IPS-15b (cell line): Measurements from ENCODE around the gene PTGES.
"Not testable (repeated sequence)": the region's sequence is repeated elsewhere in the genome, so short reads cannot be mapped to it uniquely, and the experiment has no call there.

Experiments
- H3K27me3 ChIP-seq: one replicate; pipeline ENCODE4 v1.6.1; 2013; ENCODE audit warnings: low read length; ENCODE audit not compliant: control insufficient read depth, insufficient read depth
- H3K36me3 ChIP-seq: one replicate; pipeline ENCODE4 v1.6.1; 2013; ENCODE audit warnings: low read length; ENCODE audit not compliant: control insufficient read depth, insufficient read depth
- H3K4me1 ChIP-seq: one replicate; pipeline ENCODE4 v1.6.1; 2013; ENCODE audit warnings: mild to moderate bottlenecking, low read length; ENCODE audit not compliant: control insufficient read depth, insufficient read depth
- H3K4me3 ChIP-seq: one replicate; pipeline ENCODE4 v1.5.1; 2013; ENCODE audit warnings: low read depth, low read length
- H3K9ac ChIP-seq: one replicate; pipeline ENCODE4 v1.6.1; 2013; ENCODE audit warnings: low read depth, mild to moderate bottlenecking, low read length
- H3K9me3 ChIP-seq: one replicate; pipeline ENCODE4 v1.6.1; 2013; ENCODE audit warnings: mild to moderate bottlenecking, low read length; ENCODE audit not compliant: control insufficient read depth, insufficient read depth

PTGES gene

GRCh38 chr9:129755151-129755550 is 2.3 kb upstream of the PTGES start:
- no peak overlapping the region for H3K9ac ChIP-seq
- no peaks in the 10 kb centered on the region for H3K36me3 ChIP-seq
- H3K4me3 ChIP-seq: no peak overlapping the region
- H3K9me3 ChIP-seq: no peaks in the 10 kb centered on the region
- no peaks in the 10 kb centered on the region for H3K27me3 ChIP-seq
- H3K4me1 ChIP-seq: peaks cover 4% of the 10 kb centered on the region

- Histone ChIP-seq H3K4me3 (peak overlapping the region; percentile 22), H3K4me1 (peaks cover 4% of the 10 kb centered on the region), H3K9me3 (no peaks in the 10 kb centered on the region), H3K27me3 (no peaks in the 10 kb centered on the region), H3K9ac (no peak overlapping the region), H3K36me3 (no peaks in the 10 kb centered on the region)
Observed at GRCh38 chr9:129751841-129752801, 721 bp downstream of the PTGES start.

- Histone ChIP-seq H3K27me3 (no peaks in the 10 kb centered on the region), H3K9ac (no peak overlapping the region), H3K4me3 (no peak overlapping the region), H3K9me3 (no peaks in the 10 kb centered on the region), H3K4me1 (peaks cover 4% of the 10 kb centered on the region), H3K36me3 (no peaks in the 10 kb centered on the region)
Observed at GRCh38 chr9:129750013-129750638, 2.7 kb downstream of the PTGES start.

GRCh38 chr9:129749575-129749974 is 3.3 kb downstream of the PTGES start:
- no peaks in the 10 kb centered on the region for H3K36me3 ChIP-seq
- peaks cover 4% of the 10 kb centered on the region for H3K4me1 ChIP-seq
- no peak overlapping the region for H3K9ac ChIP-seq
- no peak overlapping the region for H3K4me3 ChIP-seq
- no peaks in the 10 kb centered on the region for H3K27me3 ChIP-seq
- no peaks in the 10 kb centered on the region for H3K9me3 ChIP-seq

GRCh38 chr9:129749052-129749451 is 3.8 kb downstream of the PTGES start:
- not testable (repeated sequence) for H3K9ac ChIP-seq, H3K4me1 ChIP-seq, H3K27me3 ChIP-seq, H3K9me3 ChIP-seq, H3K4me3 ChIP-seq, H3K36me3 ChIP-seq

- peaks cover 4% of the 10 kb centered on the region for H3K4me1 ChIP-seq
- H3K9me3 ChIP-seq: no peaks in the 10 kb centered on the region
- H3K36me3 ChIP-seq: no peaks in the 10 kb centered on the region
- H3K4me3 ChIP-seq: no peak overlapping the region
- H3K27me3 ChIP-seq: no peaks in the 10 kb centered on the region
- H3K9ac ChIP-seq: no peak overlapping the region
Observed at GRCh38 chr9:129748249-129748648, 4.6 kb downstream of the PTGES start.

- H3K9me3 ChIP-seq: no peaks in the 10 kb centered on the region
- no peak overlapping the region for H3K4me3 ChIP-seq
- H3K27me3 ChIP-seq: no peaks in the 10 kb centered on the region
- H3K9ac ChIP-seq: no peak overlapping the region
- H3K36me3 ChIP-seq: no peaks in the 10 kb centered on the region
- no peaks in the 10 kb centered on the region for H3K4me1 ChIP-seq
Observed at GRCh38 chr9:129746092-129746777, 6.6 kb downstream of the PTGES start.

GRCh38 chr9:129745200-129745599 is 7.6 kb downstream of the PTGES start:
- Histone ChIP-seq H3K27me3 (no peaks in the 10 kb centered on the region), H3K4me3 (no peak overlapping the region), H3K36me3 (no peaks in the 10 kb centered on the region), H3K4me1 (no peaks in the 10 kb centered on the region), H3K9me3 (no peaks in the 10 kb centered on the region), H3K9ac (no peak overlapping the region)

GRCh38 chr9:129740666-129741464 is 12.0 kb downstream of the PTGES start:
- Histone ChIP-seq H3K9me3 (no peaks in the 10 kb centered on the region), H3K27me3 (no peaks in the 10 kb centered on the region), H3K4me3 (no peak overlapping the region), H3K9ac (no peak overlapping the region), H3K4me1 (no peaks in the 10 kb centered on the region), H3K36me3 (no peaks in the 10 kb centered on the region)

- Histone ChIP-seq H3K27me3 (no peaks in the 10 kb centered on the region), H3K4me3 (no peak overlapping the region), H3K9ac (no peak overlapping the region), H3K36me3 (no peaks in the 10 kb centered on the region), H3K4me1 (no peaks in the 10 kb centered on the region), H3K9me3 (no peaks in the 10 kb centered on the region)
Observed at GRCh38 chr9:129740174-129740573, 12.7 kb downstream of the PTGES start.

- Histone ChIP-seq H3K4me3 (no peak overlapping the region), H3K9ac (no peak overlapping the region), H3K27me3 (no peaks in the 10 kb centered on the region), H3K4me1 (no peaks in the 10 kb centered on the region), H3K9me3 (no peaks in the 10 kb centered on the region), H3K36me3 (no peaks in the 10 kb centered on the region)
Observed at GRCh38 chr9:129739432-129739831, 13.4 kb downstream of the PTGES start.
